Left kidney (tissue), 8 donors: ENCODE measurements around the gene PARVG. TPM values are rescaled to one million over a fixed set of nuclear protein-coding genes. Genes with fewer than 3 reads are reported as not detected.

Source experiments
- DNase-seq: peaks from one replicate; pipeline ENCODE4 v3.0.0-alpha.2; 2013
- long read RNA-seq, 8 donors: transcript quantifications; one replicate each; lab custom pipeline, GENCODE V29; 2026
- polyA plus RNA-seq: library from polyadenylated mRNA; unstranded; fragments of 120-200 nt; gene quantifications from one replicate; pipeline ENCODE4 v1.2.1, GENCODE V29; 2013; ENCODE audit not compliant: insufficient read length

The PARVG gene
- 2.0 TPM for polyA plus RNA-seq
- long read RNA-seq, donor 1, result 0 reads
- long read RNA-seq, donor 2, result 0 reads
- long read RNA-seq, donor 3, result 0 reads
- long read RNA-seq, donor 4, result 0 reads
- long read RNA-seq, donor 5, result 0 reads
- long read RNA-seq, donor 6, result 0 reads
- long read RNA-seq, donor 7, result 0 reads
- long read RNA-seq, donor 8, result 0 reads

- DNase-seq, result no peak
These were observed at the start of gene PARVG for GRCh38 chr22:44180706-44181032. PARVG (plus strand) TSS chr22:44180925; CDS start chr22:44183330, 2,405 bp downstream.

- DNase-seq, result no peak
These were observed 49.3 kb upstream of the PARVG start for GRCh38 chr22:44131412-44131811.

- no peak for DNase-seq
These were observed 48.6 kb upstream of the PARVG start for GRCh38 chr22:44131989-44132685.

- no peak for DNase-seq
These were observed 48.0 kb upstream of the PARVG start for GRCh38 chr22:44132724-44133123.

GRCh38 chr22:44133161-44133560 is 47.6 kb upstream of the PARVG start:
- no peak for DNase-seq

- no peak for DNase-seq
These were observed 46.7 kb upstream of the PARVG start for GRCh38 chr22:44133901-44134571.

GRCh38 chr22:44136112-44136511 is 44.6 kb upstream of the PARVG start:
- no peak for DNase-seq

- no peak for DNase-seq
These were observed 43.9 kb upstream of the PARVG start for GRCh38 chr22:44136786-44137185.

GRCh38 chr22:44137415-44137814 is 43.3 kb upstream of the PARVG start:
- DNase-seq, result no peak

- DNase-seq, result no peak
These were observed 41.0 kb upstream of the PARVG start for GRCh38 chr22:44139773-44140172.

GRCh38 chr22:44142421-44143104 is 38.2 kb upstream of the PARVG start:
- DNase-seq, result no peak

- no peak for DNase-seq
These were observed 37.6 kb upstream of the PARVG start for GRCh38 chr22:44143105-44143474.

GRCh38 chr22:44143579-44143978 is 37.1 kb upstream of the PARVG start:
- no peak for DNase-seq

GRCh38 chr22:44144046-44144569 is 36.6 kb upstream of the PARVG start:
- DNase-seq, result no peak

GRCh38 chr22:44145544-44145943 is 35.2 kb upstream of the PARVG start:
- no peak for DNase-seq

- DNase-seq, result no peak
These were observed 34.5 kb upstream of the PARVG start for GRCh38 chr22:44146088-44146861.

- no peak for DNase-seq
These were observed 33.6 kb upstream of the PARVG start for GRCh38 chr22:44147008-44147645.

- no peak for DNase-seq
These were observed 32.7 kb upstream of the PARVG start for GRCh38 chr22:44147821-44148574.

GRCh38 chr22:44151676-44152075 is 29.0 kb upstream of the PARVG start:
- DNase-seq, result no peak

GRCh38 chr22:44153710-44154109 is 27.0 kb upstream of the PARVG start:
- no peak for DNase-seq

GRCh38 chr22:44154436-44154942 is 26.2 kb upstream of the PARVG start:
- no peak for DNase-seq
